22Rv1 (cell line): ENCODE data around the gene HECW1.

ENCODE experiments used
- ZFX ChIP-seq: fragments of 450-650 bp; IDR thresholded peaks from 2 replicates; pipeline ENCODE4 v1.6.1; 2017; ENCODE audit warnings: antibody characterized with exemption, borderline replicate concordance
- TF ChIP-seq, protein P1 (sequence below): fragments of 450-650 bp; IDR thresholded peaks from 2 replicates; pipeline ENCODE4 v1.5.1; 2017; ENCODE audit warnings: mild to moderate bottlenecking

- TF ChIP-seq, protein P1, sequence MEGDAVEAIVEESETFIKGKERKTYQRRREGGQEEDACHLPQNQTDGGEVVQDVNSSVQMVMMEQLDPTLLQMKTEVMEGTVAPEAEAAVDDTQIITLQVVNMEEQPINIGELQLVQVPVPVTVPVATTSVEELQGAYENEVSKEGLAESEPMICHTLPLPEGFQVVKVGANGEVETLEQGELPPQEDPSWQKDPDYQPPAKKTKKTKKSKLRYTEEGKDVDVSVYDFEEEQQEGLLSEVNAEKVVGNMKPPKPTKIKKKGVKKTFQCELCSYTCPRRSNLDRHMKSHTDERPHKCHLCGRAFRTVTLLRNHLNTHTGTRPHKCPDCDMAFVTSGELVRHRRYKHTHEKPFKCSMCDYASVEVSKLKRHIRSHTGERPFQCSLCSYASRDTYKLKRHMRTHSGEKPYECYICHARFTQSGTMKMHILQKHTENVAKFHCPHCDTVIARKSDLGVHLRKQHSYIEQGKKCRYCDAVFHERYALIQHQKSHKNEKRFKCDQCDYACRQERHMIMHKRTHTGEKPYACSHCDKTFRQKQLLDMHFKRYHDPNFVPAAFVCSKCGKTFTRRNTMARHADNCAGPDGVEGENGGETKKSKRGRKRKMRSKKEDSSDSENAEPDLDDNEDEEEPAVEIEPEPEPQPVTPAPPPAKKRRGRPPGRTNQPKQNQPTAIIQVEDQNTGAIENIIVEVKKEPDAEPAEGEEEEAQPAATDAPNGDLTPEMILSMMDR = no peak
- TF ChIP-seq ZFX = no peak
Observed at GRCh38 chr7:43609097-43609496, 496.6 kb downstream of the HECW1 start.
